ENCODE data around the gene GABRR2.

GRCh38 chr6:89317067-89317466 lies 2.0 kb upstream of the GABRR2 start:
- TF ChIP-seq CTCF (IDR thresholded peaks at IDR 0.05) (no peak), EZH2 (IDR thresholded peaks at IDR 0.05) (no peak), EZH2phosphoT487 (IDR thresholded peaks at IDR 0.05) (no peak)

Data from neural progenitor cell (in vitro differentiated cells).